Fibroblast of lung (primary cell): ENCODE results near the gene GPX4. TPM values are rescaled to one million over a fixed set of nuclear protein-coding genes. Genes with fewer than 3 reads are reported as not detected.

ENCODE experiments used
- DNase-seq, 2 donors: peaks; one replicate each; pipeline versions ENCODE4 v3.0.0 to v3.0.0-alpha.2; 2010; ENCODE audit warnings: low read depth in 2 of 2
- H2AFZ ChIP-seq: 2 replicates; pipeline ENCODE4 v1.5.1; 2012; ENCODE audit warnings: low read length, control low read depth, inconsistent platforms
- H3K27ac ChIP-seq: 2 replicates; pipeline ENCODE4 v1.5.1; 2011; ENCODE audit warnings: low read length, control low read depth; ENCODE audit not compliant: insufficient read depth
- H3K27me3 ChIP-seq: 2 replicates; pipeline ENCODE4 v1.5.1; 2011; ENCODE audit warnings: mild to moderate bottlenecking, low read length; ENCODE audit not compliant: control insufficient read depth, insufficient read depth
- H3K36me3 ChIP-seq: 2 replicates; pipeline ENCODE4 v1.5.1; 2011; ENCODE audit warnings: low read length; ENCODE audit not compliant: control insufficient read depth, insufficient read depth
- H3K4me1 ChIP-seq: 2 replicates; pipeline ENCODE4 v1.5.1; 2011; ENCODE audit warnings: low read length; ENCODE audit not compliant: control insufficient read depth, insufficient read depth; ENCODE audit errors: extremely low read depth
- H3K4me2 ChIP-seq: 2 replicates; pipeline ENCODE4 v1.5.1; 2011; ENCODE audit warnings: low read length, control low read depth; ENCODE audit not compliant: insufficient read depth; ENCODE audit errors: extremely low read depth
- H3K4me3 ChIP-seq, 4 experiments: fragments of 200-600 bp in 1 of 4; sonication (generic) in 1 of 4; replicated peaks in 1 of 4; 2 replicates each; pipeline ENCODE4 v1.5.1; 2011 to 2016; ENCODE audit warnings: low read length in 4 of 4, low read depth in 3 of 4, mild to moderate bottlenecking in 3 of 4, control low read depth in 2 of 4, inconsistent platforms in 1 of 4, mixed read lengths in 1 of 4; ENCODE audit not compliant: insufficient read depth in 1 of 4; ENCODE audit errors: control extremely low read depth in 1 of 4
- H3K79me2 ChIP-seq: 2 replicates; pipeline ENCODE4 v1.5.1; 2012; ENCODE audit warnings: mild to moderate bottlenecking, low read length, inconsistent platforms; ENCODE audit not compliant: control insufficient read depth, insufficient read depth
- H3K9ac ChIP-seq: 2 replicates; pipeline ENCODE4 v1.5.1; 2011; ENCODE audit warnings: mild to moderate bottlenecking, low read length, control low read depth; ENCODE audit not compliant: insufficient read depth
- H3K9me3 ChIP-seq: 2 replicates; pipeline ENCODE4 v1.5.1; 2012; ENCODE audit warnings: low read depth, low read length; ENCODE audit not compliant: control insufficient read depth, insufficient read depth
- H4K20me1 ChIP-seq: 2 replicates; pipeline ENCODE4 v1.5.1; 2011; ENCODE audit warnings: low read length; ENCODE audit not compliant: control insufficient read depth, insufficient read depth; ENCODE audit errors: extremely low read depth
- EZH2 ChIP-seq: IDR thresholded peaks from 2 replicates; pipeline ENCODE4 v1.5.1; 2012; ENCODE audit warnings: low read length, control low read depth, mild to moderate bottlenecking; ENCODE audit errors: missing control alignments
- polyA plus RNA-seq, 2 donors: library from polyadenylated mRNA; depleted of rRNA in 1 of 2; stranded (reverse) in 1 of 2; unstranded in 1 of 2; fragments of >200 nt; gene quantifications; 2 replicates each; pipeline ENCODE4 v1.2.1, GENCODE V29; 2011 to 2012; ENCODE audit warnings: missing spikeins in 1 of 2
- total RNA-seq: library from RNA; depleted of rRNA; stranded (reverse); fragments of >200 nt; gene quantifications from 2 replicates; pipeline ENCODE4 v1.2.1, GENCODE V29; 2014
- TF ChIP-seq, protein P1 (sequence below), 2 donors: IDR thresholded peaks in 1 of 2; conservative IDR thresholded peaks in 1 of 2; 1 replicate in 1 of 2; 2 replicates in 1 of 2; pipeline ENCODE4 v1.5.1; 2011 to 2012; ENCODE audit warnings: low read length in 2 of 2, control low read depth in 1 of 2, inconsistent platforms in 1 of 2, low read depth in 1 of 2, mild to moderate bottlenecking in 1 of 2

Gene GPX4
- total and polyA plus RNA-seq, 2 donors (not counting 1 experiment from before 2014, with no cell fraction given) = 325 to 430 TPM

DNA sequence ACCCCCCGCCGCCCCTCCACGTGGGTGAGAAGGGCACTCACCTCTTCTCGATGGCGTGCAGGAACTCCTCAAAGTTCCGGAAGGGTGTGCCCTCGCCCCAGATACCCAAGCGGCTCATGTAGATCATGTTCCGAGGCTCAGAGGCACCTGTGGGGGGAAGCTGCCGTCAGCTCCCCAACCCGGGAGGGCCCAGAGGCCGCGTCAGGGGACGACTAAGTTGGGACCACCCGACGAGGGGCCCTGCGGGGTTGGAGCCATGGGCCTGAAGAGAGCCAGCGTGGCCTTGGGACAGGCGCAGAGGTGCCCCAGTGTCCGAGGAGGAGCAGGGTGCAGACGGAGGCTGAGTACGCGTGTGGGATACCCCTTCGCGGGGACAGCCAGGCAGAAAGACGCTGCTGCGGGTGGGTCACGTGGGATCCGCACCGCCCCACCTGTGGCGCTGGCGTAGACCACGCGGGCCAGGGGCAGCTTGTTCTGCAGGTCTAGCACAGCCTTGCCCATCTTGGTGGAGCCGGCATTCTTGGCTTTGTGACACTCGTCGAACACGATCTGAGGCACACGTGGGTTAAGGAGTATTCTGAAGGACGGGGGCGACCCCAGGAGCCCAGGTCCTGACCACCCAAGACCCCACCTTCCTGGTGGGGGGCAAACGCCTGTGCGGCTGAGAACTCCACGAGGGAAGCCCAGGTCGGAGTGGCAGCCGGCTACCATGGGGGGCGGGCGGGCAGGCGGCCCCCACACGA, 15.9 kb downstream of the GPX4 start:
- Histone ChIP-seq H3K4me3 (no peak overlapping the region), H3K9ac (no peak overlapping the region), H3K27me3 (no peaks in the 10 kb centered on the region), H3K27ac (no peak overlapping the region), H2AFZ (no peak overlapping the region), H3K79me2 (peaks cover 12% of the 10 kb centered on the region), H4K20me1 (no peaks in the 10 kb centered on the region), H3K36me3 (peaks cover 69% of the 10 kb centered on the region), H3K9me3 (no peaks in the 10 kb centered on the region), H3K4me1 (no peaks in the 10 kb centered on the region), H3K4me2 (no peak overlapping the region)
- TF ChIP-seq, protein P1, sequence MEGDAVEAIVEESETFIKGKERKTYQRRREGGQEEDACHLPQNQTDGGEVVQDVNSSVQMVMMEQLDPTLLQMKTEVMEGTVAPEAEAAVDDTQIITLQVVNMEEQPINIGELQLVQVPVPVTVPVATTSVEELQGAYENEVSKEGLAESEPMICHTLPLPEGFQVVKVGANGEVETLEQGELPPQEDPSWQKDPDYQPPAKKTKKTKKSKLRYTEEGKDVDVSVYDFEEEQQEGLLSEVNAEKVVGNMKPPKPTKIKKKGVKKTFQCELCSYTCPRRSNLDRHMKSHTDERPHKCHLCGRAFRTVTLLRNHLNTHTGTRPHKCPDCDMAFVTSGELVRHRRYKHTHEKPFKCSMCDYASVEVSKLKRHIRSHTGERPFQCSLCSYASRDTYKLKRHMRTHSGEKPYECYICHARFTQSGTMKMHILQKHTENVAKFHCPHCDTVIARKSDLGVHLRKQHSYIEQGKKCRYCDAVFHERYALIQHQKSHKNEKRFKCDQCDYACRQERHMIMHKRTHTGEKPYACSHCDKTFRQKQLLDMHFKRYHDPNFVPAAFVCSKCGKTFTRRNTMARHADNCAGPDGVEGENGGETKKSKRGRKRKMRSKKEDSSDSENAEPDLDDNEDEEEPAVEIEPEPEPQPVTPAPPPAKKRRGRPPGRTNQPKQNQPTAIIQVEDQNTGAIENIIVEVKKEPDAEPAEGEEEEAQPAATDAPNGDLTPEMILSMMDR (conservative IDR thresholded peaks at IDR 0.05 in 1 of 2, IDR thresholded peaks at IDR 0.05 in 1 of 2; ENCODE audit: low read depth in 1 of 2, low read length in 2 of 2) = no peak
- no peak for TF ChIP-seq EZH2
- no peak for DNase-seq

DNA sequence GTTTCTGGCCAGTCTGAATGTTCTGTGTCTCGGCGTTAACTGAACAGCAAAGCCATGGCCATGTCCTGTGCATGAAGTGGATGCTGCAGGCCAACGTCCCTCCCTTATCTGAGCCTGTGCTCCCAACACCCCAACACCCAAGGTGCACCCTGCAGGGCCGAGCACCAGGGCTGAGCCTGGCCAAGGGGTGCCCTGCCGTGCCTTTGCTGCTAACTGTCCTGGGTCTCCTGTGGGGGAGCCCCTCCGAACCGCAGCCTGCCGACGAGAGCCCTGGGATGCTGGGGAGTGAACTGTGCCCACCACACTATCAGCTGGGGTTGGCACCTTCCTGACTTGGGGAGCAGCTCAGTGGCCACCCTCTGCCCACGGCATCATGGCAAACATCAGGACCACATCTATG, 17.6 kb downstream of the GPX4 start:
- Histone ChIP-seq H4K20me1 (no peaks in the 10 kb centered on the region), H3K4me1 (no peaks in the 10 kb centered on the region), H3K27ac (no peak overlapping the region), H2AFZ (no peak overlapping the region), H3K79me2 (peaks cover 19% of the 10 kb centered on the region), H3K36me3 (peaks cover 70% of the 10 kb centered on the region), H3K9me3 (no peaks in the 10 kb centered on the region), H3K4me2 (no peak overlapping the region), H3K27me3 (no peaks in the 10 kb centered on the region), H3K9ac (no peak overlapping the region), H3K4me3 (no peak overlapping the region)
- no peak for TF ChIP-seq EZH2
- TF ChIP-seq, protein P1 (conservative IDR thresholded peaks at IDR 0.05 in 1 of 2, IDR thresholded peaks at IDR 0.05 in 1 of 2; ENCODE audit: low read depth in 1 of 2, low read length in 2 of 2) = no peak
- no peak for DNase-seq

DNA sequence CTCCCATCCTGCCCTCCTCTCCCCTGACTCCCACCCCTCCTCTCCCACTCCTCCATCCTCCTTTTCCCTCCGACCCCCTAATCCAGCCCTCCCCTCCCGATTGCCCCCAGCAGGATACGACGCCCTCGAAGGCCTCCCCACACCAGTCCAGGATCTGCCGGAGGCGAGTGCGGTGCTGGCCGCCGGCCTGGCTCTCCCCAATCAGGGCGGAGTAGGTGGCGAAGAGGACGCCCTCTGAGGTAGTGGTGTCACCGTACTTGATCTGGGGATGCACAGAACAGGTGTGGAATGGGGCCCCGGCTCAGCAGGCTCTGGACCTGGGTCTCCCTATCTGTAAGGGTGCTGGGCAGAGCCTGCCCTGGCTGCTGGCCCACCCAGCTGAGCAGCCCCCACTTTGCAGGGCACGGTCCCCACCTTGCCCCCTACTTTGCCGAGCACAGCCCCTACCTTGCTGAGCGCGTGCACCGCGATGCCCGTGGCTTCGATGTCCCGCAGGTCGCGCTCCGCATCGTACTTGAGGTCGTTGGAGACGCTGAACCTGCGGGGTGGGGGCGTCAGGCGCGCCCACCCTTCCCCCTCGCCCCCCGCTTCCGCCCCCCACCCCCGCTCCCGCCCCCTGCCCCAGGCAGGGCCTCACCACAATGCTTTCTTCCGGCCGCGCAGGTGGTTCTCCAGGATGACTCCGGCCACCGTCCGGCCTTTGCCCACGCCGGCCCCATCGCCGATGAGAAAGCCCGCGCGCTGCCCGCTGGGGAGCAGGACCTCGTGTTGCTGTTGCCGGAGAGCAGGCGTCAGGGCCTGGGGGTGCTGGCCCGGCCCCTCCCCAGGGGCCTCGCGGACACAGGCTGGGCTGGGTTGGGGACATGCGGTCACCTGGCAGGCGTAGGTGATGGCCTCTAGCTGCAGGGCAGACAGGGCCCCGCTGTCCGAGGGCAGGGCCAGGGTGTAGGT, 18.5 kb downstream of the GPX4 start:
- Histone ChIP-seq H3K79me2 (peaks cover 27% of the 10 kb centered on the region), H3K9ac (no peak overlapping the region), H4K20me1 (no peaks in the 10 kb centered on the region), H3K27me3 (no peaks in the 10 kb centered on the region), H3K4me2 (no peak overlapping the region), H2AFZ (no peak overlapping the region), H3K9me3 (no peaks in the 10 kb centered on the region), H3K36me3 (peaks cover 71% of the 10 kb centered on the region), H3K4me1 (no peaks in the 10 kb centered on the region), H3K27ac (no peak overlapping the region), H3K4me3 (no peak overlapping the region)
- no peak for DNase-seq
- TF ChIP-seq EZH2 = no peak
- TF ChIP-seq, protein P1 (conservative IDR thresholded peaks at IDR 0.05 in 1 of 2, IDR thresholded peaks at IDR 0.05 in 1 of 2; ENCODE audit: low read depth in 1 of 2, low read length in 2 of 2) = no peak
